GM10266 (cell line): ENCODE data around the gene PCCB.
A peak's percentile ranks its signal among the peaks of the same experiment; 100 is the strongest.

Experiments
- DNase-seq: peaks from one replicate; pipeline ENCODE4 v3.0.0; 2012; ENCODE audit errors: extremely low spot score
- TF ChIP-seq, protein P1 (sequence below): IDR thresholded peaks from 2 replicates; pipeline ENCODE4 v1.5.1; 2012; ENCODE audit warnings: mild to moderate bottlenecking, low read depth; ENCODE audit not compliant: control insufficient read depth, insufficient read depth; ENCODE audit errors: missing control alignments

Gene PCCB

DNA sequence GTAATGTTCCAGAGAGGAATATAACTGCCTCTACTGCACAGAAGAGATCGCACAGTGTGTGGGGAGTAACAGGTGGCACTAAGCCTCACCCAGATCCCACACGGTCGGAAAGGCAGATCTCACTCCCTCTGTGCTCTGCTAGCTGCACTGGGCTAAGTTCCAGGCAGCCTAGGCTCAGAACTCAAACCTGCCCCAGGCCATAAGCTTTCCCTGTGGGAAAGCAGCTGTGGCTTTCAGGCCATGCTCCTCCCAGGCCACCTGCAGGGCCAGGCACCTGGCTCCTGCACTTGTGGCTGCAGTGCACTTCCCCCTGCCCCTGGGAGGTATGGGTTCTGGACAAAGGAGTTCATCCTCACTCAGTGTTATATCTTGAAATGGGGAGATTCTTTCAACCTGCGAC, 27.5 kb downstream of the PCCB start:
- DNase-seq: no peak
- TF ChIP-seq, protein P1, sequence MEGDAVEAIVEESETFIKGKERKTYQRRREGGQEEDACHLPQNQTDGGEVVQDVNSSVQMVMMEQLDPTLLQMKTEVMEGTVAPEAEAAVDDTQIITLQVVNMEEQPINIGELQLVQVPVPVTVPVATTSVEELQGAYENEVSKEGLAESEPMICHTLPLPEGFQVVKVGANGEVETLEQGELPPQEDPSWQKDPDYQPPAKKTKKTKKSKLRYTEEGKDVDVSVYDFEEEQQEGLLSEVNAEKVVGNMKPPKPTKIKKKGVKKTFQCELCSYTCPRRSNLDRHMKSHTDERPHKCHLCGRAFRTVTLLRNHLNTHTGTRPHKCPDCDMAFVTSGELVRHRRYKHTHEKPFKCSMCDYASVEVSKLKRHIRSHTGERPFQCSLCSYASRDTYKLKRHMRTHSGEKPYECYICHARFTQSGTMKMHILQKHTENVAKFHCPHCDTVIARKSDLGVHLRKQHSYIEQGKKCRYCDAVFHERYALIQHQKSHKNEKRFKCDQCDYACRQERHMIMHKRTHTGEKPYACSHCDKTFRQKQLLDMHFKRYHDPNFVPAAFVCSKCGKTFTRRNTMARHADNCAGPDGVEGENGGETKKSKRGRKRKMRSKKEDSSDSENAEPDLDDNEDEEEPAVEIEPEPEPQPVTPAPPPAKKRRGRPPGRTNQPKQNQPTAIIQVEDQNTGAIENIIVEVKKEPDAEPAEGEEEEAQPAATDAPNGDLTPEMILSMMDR: no peak

DNA sequence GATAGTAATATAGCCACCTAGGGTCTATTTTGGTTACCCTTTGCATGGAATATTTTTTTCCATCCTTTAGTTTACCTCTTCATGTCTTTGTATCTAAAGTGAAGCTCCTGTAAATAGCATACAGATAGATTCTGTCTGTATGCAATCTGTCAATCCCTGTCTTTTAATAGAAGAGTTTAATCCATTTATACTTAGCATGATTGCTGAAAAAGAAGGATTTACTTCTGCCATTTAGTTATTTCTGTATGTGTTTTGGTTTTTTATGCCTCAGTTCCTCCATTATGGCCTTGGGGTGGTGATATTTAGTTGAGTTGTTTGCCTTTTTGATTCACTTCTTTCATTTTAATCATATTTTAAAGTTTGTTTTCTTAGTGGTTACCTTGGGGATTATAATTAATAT, 29.0 kb downstream of the PCCB start:
- TF ChIP-seq, protein P1: no peak
- DNase-seq: no peak

DNA sequence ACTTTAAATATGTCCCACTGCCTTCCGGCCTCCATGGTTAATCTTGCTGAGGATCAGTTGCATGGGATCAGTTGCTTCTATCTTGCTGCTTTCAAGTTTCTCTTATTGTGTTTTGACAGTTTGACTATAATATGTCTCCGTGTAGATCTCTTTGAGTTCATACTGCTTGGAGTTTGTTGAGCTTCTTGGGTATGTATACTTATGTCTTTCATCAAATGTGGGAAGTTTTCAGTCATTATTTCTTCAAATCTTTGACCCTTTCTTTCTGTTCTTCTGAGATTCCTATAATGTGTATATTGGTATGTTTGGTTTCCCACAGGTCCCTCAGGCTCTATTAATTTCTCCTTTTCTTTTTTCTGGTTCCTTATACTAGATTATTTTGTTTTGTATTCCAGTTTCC, 30.8 kb downstream of the PCCB start:
- no peak for DNase-seq
- TF ChIP-seq, protein P1: no peak

DNA sequence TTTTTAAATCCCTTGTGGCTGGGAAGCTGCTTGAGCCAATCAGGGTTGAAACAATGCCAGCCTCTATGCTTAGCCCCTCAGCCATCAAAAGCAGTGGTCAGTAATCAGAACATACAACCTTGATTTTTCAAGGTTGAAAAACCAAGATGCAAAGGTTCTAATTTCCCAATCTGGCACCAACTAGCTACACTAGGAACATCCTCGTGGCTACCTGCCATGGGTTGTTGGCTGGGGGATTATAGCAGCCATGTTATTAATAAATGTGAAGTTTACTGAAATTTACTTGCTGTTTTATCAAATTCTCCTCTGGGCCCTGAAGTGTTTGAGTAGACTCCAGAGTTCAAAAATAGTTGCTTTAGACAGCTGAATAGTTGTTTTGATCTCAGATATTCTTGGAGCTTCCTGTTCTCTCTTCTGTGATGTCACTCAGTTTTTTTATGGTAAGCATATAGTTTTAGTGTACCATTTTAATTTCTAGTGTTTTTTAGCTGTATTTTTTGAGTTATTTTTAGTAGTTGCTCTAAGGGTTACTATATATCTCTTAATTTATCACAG, 31.9 kb downstream of the PCCB start:
- TF ChIP-seq, protein P1: no peak
- peak; percentile 26 for DNase-seq

DNA sequence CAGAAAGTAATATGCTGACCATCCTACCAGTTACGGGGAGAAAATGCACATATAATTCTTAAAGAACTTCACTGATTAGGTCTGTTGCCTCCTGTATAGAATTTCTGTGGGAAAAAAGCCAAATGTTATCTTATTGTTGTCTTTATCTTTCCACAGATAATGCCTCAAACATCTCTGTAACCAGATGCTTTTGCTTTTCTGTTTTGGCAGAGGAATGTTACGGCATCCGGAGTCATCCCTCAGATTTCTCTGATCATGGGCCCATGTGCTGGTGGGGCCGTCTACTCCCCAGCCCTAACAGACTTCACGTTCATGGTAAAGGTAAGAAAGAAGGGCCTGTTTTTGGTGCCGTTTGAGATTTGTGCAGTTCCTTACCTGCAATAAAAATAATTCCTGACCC, 33.5 kb downstream of the PCCB start:
- TF ChIP-seq, protein P1: no peak
- DNase-seq: no peak

DNA sequence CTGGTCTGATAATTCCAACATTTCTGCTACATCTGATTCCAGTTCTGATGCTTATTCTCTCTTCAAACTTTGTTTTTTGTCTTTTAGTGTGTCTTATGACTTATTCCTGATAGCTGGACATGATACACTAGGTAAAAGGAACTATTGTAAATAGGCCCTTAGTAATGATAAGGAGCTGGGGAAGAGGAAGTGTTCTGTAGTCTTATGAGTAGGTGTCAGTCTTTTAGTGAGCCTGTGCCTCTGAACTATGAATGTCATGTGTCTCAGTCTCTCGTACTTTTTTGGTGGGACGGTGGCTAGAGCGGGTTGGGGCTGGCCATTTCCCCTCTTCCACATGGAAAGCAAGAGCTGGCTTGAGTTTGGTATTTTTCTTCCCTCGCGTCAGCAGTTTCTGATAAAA, 41.2 kb downstream of the PCCB start:
- TF ChIP-seq, protein P1: no peak
- no peak for DNase-seq

DNA sequence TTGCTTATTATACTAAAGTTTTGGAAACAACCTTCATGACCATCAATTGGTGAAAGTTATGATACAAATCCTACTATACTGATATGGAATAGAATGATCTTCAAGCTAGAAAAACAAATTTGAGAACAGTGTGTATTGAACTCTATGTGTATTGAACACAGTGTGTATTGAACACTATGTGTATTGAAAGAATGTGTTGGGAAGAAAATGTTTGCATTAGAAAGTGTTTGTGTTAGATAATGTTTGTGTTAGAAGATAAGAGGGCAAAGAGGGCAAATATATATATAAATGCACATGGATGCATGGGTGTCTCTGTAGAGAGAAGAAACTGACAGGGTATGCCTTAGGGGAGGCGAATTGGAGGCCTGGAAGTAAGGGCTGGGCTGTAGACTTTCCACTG, 42.4 kb downstream of the PCCB start:
- TF ChIP-seq, protein P1: no peak
- DNase-seq: no peak
